LNCaP clone FGC (cell line): ENCODE data around the gene FRMD6.

Experiments
- DNase-seq: peaks from one replicate; pipeline ENCODE4 v3.0.0-alpha.2; 2011; ENCODE audit warnings: low read depth
- H3K4me3 ChIP-seq: 2 replicates; pipeline ENCODE4 v1.5.1; 2011; ENCODE audit warnings: mild to moderate bottlenecking, low read depth, low read length, control low read depth
- TF ChIP-seq, protein P1 (sequence below): IDR thresholded peaks from 2 replicates; pipeline ENCODE4 v1.5.1; 2012; ENCODE audit warnings: mild to moderate bottlenecking; ENCODE audit not compliant: control insufficient read depth, insufficient read depth; ENCODE audit errors: extremely low read depth

FRMD6 gene

DNA sequence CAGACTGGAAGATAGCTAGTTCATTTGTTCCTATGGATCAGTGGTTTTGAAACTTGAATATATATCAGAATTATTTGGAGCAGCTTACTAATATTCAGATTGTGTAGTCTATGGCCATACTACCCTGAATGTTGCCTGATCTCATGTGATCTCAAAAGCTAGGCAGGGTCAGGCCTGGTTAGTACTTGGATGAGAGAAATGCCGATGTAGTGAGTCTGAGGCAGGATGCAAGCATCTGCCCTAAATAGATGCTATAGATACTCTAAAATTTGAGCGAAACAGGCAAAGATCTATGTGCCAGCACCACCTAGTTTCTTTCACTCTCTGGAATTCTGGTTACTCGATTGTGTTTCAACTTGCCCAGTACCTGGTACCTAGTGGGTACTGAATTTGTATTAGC lies 40.9 kb downstream of the FRMD6 start:
- no peak for DNase-seq
- H3K4me3 ChIP-seq: no peak overlapping the region
- TF ChIP-seq, protein P1, sequence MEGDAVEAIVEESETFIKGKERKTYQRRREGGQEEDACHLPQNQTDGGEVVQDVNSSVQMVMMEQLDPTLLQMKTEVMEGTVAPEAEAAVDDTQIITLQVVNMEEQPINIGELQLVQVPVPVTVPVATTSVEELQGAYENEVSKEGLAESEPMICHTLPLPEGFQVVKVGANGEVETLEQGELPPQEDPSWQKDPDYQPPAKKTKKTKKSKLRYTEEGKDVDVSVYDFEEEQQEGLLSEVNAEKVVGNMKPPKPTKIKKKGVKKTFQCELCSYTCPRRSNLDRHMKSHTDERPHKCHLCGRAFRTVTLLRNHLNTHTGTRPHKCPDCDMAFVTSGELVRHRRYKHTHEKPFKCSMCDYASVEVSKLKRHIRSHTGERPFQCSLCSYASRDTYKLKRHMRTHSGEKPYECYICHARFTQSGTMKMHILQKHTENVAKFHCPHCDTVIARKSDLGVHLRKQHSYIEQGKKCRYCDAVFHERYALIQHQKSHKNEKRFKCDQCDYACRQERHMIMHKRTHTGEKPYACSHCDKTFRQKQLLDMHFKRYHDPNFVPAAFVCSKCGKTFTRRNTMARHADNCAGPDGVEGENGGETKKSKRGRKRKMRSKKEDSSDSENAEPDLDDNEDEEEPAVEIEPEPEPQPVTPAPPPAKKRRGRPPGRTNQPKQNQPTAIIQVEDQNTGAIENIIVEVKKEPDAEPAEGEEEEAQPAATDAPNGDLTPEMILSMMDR: no peak

DNA sequence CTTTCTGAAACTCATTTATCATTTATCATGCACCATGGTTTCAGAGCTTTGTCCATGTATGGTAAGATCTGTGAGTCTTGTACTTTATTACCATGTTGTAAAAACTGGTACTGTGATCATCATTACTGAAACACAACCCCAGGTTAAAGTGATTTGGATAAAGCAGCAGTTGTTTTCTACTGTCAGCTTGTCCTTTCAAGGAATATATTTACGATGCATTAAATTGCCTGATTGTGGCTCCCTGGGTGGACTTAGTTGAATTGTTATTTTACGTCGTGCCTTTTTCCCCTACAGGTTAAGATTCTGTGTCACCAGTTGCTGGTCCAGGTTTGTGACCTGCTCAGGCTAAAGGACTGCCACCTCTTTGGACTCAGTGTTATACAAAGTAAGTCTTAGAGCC lies 46.1 kb downstream of the FRMD6 start:
- H3K4me3 ChIP-seq: no peak overlapping the region
- TF ChIP-seq, protein P1: no peak
- DNase-seq: no peak

DNA sequence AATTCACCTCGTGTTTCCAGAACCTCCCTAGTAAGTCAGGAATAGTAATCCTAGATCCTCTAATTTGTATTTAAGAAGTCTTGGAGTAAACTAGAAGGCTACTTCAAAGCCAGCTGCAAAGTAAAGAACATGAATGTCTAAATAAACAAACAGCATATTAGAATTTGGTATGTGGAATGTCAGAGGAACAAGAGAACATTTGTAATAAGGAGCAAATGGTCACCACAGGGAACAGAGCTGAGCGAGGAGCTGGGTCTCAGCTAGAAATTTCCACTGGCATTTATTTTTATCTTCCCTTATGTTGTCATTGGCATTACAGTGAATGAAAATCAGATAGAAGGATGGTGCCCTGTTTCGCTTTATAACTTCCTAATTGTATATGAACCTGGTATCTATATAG lies 50.2 kb downstream of the FRMD6 start:
- no peak for DNase-seq
- H3K4me3 ChIP-seq: no peak overlapping the region
- TF ChIP-seq, protein P1: no peak

DNA sequence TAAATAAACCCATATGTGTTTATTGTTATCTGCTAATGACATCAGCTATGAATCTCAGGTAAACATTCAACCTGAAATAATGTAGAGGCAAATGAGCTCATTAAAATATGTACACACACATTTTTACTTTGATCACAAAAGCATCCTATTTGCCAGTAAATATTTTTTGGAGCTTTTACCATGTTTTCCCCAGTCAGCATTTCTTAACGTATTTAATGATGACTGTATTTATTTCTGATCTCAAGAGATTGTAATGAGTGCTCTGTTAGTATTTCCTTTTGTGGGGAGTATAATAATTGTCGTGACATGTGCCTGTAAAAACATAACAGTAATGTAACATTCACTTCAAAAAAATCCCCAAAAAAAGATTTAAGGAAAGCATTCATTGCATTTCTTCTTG lies 52.1 kb downstream of the FRMD6 start:
- no peak for DNase-seq
- no peak overlapping the region for H3K4me3 ChIP-seq
- TF ChIP-seq, protein P1: no peak

DNA sequence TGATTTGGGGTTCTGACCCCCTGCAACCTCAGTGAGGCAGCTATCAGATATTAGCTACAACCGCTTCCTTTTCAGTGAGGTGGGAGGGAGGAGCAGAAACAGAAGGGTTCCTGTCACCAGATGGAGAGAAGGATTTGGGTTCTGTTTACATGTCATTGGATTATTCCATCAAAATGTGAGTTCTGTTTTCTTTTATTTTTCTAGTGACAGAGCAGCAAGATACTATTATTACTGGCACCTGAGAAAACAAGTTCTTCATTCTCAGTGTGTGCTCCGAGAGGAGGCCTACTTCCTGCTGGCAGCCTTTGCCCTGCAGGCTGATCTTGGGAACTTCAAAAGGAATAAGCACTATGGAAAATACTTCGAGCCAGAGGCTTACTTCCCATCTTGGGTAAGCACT lies 52.8 kb downstream of the FRMD6 start:
- TF ChIP-seq, protein P1: no peak
- no peak for DNase-seq
- no peak overlapping the region for H3K4me3 ChIP-seq

DNA sequence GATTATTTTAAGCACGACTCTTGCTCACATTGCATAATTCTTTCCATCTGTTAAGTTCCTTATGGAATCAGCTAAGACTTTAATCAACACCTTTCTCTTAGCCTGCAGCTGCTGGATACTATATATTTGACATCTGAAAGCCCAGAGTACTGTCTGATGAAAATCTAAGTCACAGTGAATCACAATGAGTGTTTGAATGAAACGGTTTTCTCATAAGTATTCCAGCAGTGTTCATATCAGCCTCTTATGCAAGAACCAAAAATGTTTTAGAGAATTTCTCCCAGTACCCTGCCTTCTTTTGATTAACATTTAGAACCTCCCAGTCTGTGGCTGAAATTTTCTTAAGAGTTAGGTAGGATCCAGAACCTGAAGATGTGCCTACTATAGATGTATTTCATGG lies 55.6 kb downstream of the FRMD6 start:
- H3K4me3 ChIP-seq: no peak overlapping the region
- TF ChIP-seq, protein P1: no peak
- no peak for DNase-seq

DNA sequence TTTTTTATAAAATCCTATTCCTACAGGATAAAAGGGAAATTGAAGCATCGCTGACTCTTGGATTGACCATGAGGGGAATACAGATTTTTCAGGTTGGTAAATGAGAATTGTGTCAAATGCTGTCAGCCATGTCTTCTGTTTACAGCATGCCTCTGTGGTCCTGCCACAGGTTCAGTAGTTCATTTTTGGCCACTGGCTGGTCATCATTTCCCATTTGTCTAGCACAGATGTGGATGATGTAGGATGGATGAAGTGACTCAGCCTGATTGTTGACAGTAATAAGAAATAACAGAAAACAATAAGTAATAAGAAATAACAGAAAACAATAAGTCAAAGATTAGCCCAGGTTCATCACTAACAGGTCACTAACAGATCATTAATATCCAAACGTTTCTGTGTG lies 59.8 kb downstream of the FRMD6 start:
- no peak for DNase-seq
- no peak overlapping the region for H3K4me3 ChIP-seq
- TF ChIP-seq, protein P1: no peak
